ENCODE results near the gene HPSE2.
A peak's percentile ranks its signal among the peaks of the same experiment; 100 is the strongest.

HPSE2 gene

GRCh38 chr10:98831391-98831790 lies 404.3 kb downstream of the HPSE2 start:
- no peak for DNase-seq

GRCh38 chr10:98825741-98826140 lies 409.9 kb downstream of the HPSE2 start:
- DNase-seq: no peak

DNA sequence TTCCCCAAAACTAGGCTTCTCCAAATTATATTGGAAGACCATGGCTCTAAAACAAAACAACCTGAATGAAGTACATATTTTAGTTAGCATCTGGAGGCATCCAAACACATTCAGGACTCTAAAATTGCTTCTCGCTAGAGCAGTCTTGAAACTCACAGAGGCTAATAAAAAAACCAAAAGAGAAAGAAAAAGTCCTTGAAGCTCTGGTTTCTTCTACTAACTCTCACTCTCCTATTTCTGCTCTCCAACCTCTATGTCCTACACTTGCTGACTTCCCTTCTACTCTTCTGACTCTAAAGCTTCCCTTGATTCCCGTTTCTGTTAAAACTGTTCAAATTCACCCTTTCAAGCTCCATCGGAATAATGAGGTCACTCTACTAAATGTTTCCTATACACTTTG lies 418.3 kb downstream of the HPSE2 start:
- no peak for DNase-seq

GRCh38 chr10:98815039-98815885 lies 420.4 kb downstream of the HPSE2 start:
- DNase-seq: no peak

DNA sequence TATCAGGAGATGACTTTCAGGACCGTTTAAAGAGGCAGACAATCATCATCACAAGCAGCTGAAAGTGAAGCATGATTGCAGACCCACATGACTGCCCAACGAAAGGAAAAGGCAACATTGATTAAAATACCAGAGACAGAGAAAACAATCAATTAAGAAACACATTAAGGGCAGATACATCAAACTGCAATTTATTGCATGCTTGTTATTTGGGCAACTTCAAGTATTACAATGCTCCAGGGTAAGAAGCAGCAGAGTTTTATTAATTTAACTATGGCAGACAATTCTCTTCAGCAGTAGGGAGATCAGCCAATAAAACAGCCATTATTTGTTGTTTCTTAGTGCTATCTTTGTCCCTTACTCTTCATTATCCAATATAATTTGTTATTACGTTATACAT lies 421.2 kb downstream of the HPSE2 start:
- no peak for DNase-seq

- no peak for DNase-seq
Measured at GRCh38 chr10:98808282-98808892, 427.3 kb downstream of the HPSE2 start.

DNA sequence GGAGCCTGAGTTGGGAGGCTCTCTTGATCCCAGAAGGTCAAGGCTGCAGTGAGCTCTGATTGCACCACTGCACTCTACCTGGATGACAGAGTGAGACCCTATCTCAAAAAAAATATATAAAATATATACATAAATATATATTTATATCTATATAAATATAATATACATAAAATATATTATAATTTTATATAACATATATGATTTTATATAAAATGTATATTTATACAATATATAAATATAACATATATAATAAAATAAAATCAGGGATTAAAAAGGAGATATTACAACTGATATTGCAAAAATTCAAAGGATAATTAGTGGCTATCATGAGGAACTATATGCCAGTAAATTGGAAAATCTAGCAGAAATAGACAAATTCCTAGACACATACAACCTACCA lies 435.4 kb downstream of the HPSE2 start:
- DNase-seq: no peak

- no peak for DNase-seq
Measured at GRCh38 chr10:98795467-98795866, 440.2 kb downstream of the HPSE2 start.

- DNase-seq: peak; percentile 1 to 38
Measured at GRCh38 chr10:98790817-98791216, 444.8 kb downstream of the HPSE2 start.

- no peak for DNase-seq
Measured at GRCh38 chr10:98778277-98778759, 457.3 kb downstream of the HPSE2 start.

DNA sequence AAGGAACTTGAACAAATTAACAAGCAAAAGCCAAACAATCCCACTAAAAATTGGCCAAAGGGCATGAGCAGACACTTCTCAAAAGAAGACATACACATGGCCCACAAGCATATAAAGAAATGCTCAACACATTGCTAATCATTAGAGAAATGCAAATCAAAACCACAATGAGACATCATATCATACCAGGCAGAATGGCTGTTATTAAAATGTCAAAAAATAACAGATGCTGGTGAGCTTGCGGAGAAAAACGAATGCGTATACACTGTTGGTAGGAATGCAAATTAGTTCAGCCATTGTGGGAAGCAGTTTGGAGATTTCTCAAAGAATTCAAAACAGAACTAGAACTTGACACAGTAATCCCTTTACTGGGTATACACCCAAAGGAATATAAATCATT lies 477.2 kb downstream of the HPSE2 start:
- DNase-seq: peak; percentile 73 to 75

DNA sequence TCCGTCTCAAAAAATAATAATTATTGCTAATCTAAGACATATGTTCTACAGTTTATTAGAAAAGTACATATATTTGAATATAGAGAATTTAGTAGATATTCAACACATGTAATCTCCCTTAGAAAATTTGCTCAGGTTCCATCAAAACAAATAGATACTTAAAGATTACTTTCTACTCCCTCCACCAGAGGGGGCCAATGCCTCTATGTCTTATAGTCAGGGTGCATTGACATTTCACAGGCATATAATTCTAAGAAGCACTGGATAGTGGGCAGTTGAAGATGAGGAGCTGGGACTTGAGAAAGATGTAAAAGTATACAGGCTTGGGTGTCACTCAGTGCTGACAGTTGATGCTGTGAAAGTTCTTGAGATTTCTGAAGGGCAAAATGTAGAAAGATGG lies 487.4 kb downstream of the HPSE2 start:
- peak in 1 of 2 experiments; percentile 58 for DNase-seq

DNA sequence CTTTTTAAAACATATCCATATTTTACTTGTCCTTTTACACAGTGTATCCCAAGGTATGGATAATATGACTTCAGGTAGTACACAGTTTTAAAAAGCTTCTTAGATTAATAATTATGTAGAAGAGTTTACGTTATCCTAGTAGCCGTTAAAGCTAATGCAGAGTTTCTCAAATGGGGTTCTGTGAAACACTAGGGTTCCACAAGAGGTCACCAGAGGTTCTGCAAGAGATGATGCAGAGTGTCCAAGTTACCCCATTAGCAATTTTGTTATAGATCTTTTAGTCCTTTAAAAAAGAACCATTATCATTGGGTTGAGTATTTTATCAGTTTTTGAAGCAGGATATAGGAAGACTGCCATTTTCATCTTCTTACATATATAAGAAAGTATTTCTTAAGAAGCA lies 490.0 kb downstream of the HPSE2 start:
- DNase-seq: peak in 1 of 2 experiments; percentile 1

DNA sequence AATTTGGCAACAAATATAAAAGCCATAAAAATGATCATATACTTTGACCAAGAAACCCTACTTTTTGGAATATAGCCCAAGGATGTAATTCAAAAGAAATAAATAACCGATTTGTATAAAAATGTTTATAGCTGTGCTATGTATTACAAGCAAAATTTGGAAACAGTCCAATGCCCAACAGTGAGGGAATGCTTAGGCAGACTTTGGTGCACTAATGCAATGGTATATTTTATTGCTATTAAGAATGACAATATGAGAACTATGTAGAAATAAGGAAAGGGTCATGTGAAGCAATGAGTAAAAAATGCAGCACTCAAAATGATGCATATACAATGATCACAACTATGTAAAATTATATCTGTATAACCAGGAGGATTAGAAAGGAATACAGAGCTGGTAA lies 515.1 kb downstream of the HPSE2 start:
- DNase-seq: no peak

GRCh38 chr10:98713586-98713985 lies 522.1 kb downstream of the HPSE2 start:
- no peak for DNase-seq

DNA sequence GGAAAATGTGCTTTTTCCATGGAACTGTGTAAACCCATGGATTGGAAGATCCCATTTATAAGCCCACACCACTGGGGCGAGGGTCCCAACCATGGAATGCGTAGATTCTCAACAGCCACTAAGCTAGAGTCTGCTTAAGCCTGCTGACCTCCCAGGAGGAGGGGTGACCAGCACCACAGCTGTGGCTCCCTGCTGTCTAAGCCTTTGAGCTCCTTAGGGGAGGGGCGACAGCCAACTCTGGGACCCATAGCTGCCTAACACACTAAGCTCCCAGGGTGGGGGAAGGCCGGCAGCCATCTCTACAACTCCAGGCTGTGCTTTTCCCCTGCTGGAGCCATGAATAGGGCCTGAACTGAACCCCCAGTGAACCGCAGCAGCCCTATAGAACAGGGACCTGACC lies 539.1 kb downstream of the HPSE2 start:
- DNase-seq: no peak

- DNase-seq: no peak
Measured at GRCh38 chr10:98694883-98695282, 540.8 kb downstream of the HPSE2 start.

- no peak for DNase-seq
Measured at GRCh38 chr10:98694014-98694413, 541.6 kb downstream of the HPSE2 start.

DNA sequence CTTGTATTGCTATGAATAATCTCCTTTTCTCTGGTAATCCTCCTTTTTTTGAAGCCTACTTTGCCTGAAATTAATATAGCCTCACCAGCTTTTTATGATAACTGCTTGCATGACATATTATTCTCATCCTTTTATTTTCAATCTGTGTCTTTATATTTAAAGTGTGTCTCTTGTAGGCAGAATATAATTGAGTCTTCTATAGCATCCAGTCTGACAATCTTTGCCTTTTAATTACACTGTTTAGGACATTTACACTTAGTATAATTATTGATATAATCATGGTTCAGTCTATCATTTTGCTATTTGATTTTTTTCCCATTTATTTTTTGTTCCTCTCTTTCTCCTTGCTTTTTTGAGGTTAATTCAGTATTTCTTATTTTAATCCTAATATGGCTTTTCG lies 548.0 kb downstream of the HPSE2 start:
- DNase-seq: no peak

DNA sequence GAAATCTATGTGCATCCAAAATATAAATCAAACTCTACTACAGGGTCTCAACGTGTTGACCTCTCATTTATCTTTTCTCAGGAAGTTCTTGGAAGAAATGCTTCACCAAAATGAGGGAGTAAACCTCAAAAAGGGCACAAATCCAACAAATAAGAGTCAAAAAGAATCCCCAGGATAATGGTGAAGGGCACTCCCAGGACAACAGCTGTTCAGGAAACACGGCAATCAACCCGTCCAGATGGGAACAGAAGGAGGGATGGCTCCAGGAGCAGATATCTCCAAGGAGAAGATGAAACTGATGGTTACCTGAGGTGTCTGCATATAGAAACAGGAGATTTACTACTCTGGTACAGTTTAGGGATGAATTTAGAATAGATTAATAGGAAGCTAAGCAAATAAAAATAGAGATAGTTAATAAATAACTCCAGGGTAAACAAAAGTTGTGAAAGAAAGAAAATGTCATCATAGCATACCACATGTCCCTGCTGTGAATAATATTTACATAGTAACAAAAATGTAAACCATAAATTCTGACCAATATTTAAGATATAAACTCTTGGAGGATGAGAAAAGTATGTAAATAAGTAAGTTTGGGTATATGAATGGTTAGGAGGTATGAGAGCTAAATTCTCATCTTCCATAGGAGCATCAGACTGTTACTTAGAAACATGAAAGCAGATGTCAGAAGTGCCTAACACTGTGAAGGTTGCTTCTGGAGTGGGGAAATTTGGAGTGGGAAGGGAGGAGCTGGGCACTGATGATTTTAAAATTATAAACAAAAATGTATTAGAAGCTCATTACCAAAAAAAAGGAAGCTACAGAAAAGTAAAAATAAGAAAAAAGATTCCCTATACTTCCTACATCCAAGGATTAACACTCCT lies 551.4 kb downstream of the HPSE2 start:
- DNase-seq: no peak

DNA sequence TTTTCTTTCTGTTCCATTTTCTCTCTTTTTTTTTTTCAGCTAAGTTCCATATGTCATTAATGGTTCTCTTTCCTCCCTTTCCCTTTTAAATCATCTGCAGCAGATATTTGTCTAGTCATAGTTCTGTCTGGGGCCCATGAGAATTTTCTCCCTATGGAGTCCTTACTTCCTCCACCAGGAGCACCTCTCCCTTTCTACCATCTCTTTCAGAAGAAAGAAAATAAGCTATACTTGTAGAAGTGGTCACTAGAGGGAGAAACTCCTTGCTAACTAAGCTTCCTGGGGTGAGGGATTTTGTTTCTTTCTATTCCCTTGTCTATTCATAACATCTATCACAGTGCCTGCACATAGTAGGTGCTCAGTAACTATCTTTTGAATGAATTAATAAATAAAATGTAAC lies 558.8 kb downstream of the HPSE2 start:
- DNase-seq: no peak

DNA sequence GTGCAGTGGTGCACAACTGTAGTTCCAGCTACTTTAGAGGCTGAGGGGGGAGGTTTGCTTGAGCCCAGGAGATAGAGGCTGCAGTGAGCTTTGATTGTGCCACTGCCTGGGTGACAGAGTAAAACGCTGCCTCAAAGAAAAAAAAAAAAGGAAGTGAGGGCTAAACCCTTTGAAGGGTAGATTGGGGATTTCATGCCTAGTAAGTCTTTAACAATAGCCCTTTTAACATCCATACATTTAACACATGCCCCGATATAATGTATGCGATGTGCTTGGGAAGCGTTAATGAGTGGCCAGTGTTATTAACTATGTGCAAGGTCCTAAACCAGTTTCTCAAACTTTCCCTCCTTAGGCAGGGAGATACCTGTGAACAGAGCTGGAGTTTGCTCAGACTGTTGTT lies 559.8 kb downstream of the HPSE2 start:
- DNase-seq: no peak

DNA sequence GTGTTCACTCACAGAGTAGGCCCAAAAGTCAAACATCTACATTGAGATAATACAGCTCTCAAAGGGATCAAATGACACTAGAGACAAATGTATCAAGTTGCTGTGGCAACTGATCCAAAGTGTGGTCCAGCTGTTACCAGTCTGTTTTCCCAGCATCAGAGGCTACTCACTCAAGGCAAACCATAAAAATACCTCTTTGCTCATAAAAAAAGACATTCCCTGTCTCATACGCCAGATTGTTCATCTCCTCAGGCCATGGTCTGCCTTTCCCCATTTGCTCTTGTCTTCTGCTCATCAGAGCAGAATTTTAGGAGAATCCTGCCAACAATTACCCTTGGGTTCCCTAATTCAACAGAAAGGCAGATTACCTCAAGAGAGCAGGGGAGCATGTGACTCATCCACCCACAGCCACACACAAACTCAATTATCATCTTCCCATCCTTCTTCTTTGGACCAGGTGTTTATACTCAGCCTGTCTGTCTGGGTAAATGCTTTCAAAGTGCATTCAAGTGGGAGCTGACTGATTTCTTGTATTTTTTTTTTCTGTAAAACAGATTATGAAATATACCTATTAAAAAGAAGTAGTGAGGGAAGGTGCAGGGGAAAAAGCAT lies 562.4 kb downstream of the HPSE2 start:
- DNase-seq: no peak
